ENCODE data around the gene RALGPS1. TPM values are rescaled to one million over a fixed set of nuclear protein-coding genes. Genes with fewer than 3 reads are reported as not detected.

RALGPS1 gene
- polyA plus RNA-seq, 3 donors = 0.60 to 4.6 (median 1.3) TPM

DNA sequence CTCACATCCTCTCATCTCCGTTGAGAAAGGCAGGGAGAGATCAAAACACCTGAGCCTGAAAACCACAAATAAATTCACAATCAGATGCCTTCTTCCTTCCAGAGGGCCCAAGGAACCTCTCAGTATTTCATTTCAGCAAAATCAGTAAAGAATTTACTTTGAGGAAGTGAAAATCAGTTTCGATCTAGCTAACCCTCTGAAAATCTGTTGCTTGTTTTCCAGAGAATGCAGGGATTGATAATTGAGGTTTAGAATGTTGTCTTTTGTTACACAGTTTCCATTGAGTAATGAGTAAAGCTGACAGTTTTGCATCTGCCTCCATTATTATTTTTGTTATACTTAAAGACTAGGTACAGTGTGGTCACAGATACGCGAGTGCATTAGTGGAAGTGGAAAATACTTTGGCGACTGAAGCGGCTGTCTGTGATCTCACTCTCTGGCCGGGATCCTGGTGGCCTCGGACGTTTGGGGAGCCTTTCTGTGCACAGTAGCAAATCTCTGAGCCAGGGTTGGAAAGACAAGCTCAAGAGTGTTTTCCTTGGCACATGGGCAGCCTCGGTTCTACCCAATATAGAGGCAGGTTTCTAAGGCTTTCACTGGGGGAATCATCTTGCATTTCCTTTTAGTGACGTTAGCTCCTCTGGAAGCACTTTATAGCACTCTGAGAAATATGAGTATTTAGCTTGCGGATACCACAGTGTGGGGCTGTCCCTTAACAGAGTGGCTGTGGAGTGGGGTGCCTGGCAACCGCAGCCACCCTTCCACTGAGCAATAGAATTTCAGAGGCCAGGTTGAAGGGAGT lies 240.0 kb downstream of the RALGPS1 start:
- no peaks in the 10 kb centered on the region for H3K79me2 ChIP-seq (ENCODE audit: insufficient read depth, low read length)
- DNase-seq = no peak
- no peaks in the 10 kb centered on the region for H3K36me3 ChIP-seq (replicated peaks in 1 of 2; ENCODE audit: control insufficient read depth in 1 of 2, insufficient read depth in 2 of 2, low read length in 2 of 2)
- H3K27me3 ChIP-seq (ENCODE audit: control insufficient read depth in 2 of 2, insufficient read depth in 2 of 2, low read length in 2 of 2) = peaks cover 0 to 3% of the 10 kb centered on the region in 2 donors
- Mint-ChIP-seq H3K4me1 (peaks cover 12% of the 10 kb centered on the region), H3K36me3 (no peaks in the 10 kb centered on the region), H3K27ac (peak overlapping the region in 1 of 7 donors; percentile 76), H3K4me3 (peak overlapping the region; percentile 52 to 80), H3K9me3 (peaks cover 0 to 3% (median 0%) of the 10 kb centered on the region in 7 donors), H3K27me3 (ENCODE audit: low read depth in 3 of 3) (peaks cover 1 to 31% (median 29%) of the 10 kb centered on the region in 3 donors)
- TF ChIP-seq, protein P1, sequence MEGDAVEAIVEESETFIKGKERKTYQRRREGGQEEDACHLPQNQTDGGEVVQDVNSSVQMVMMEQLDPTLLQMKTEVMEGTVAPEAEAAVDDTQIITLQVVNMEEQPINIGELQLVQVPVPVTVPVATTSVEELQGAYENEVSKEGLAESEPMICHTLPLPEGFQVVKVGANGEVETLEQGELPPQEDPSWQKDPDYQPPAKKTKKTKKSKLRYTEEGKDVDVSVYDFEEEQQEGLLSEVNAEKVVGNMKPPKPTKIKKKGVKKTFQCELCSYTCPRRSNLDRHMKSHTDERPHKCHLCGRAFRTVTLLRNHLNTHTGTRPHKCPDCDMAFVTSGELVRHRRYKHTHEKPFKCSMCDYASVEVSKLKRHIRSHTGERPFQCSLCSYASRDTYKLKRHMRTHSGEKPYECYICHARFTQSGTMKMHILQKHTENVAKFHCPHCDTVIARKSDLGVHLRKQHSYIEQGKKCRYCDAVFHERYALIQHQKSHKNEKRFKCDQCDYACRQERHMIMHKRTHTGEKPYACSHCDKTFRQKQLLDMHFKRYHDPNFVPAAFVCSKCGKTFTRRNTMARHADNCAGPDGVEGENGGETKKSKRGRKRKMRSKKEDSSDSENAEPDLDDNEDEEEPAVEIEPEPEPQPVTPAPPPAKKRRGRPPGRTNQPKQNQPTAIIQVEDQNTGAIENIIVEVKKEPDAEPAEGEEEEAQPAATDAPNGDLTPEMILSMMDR (IDR thresholded peaks at IDR 0.05) = no peak
- no peaks in the 10 kb centered on the region for H3K9me3 ChIP-seq (replicated peaks in 1 of 2; ENCODE audit: control insufficient read depth in 1 of 2, insufficient read depth in 1 of 2, low read length in 2 of 2)
- H4K20me1 ChIP-seq (ENCODE audit: insufficient read depth, low read length) = no peaks in the 10 kb centered on the region
- WGBS (ENCODE audit: insufficient coverage) = 62% methylated on average over 9 of the region's 13 CpGs
- intact Hi-C loops (cut with micrococcal nuclease) = no loop called here
- H3K9ac ChIP-seq (ENCODE audit: insufficient read depth, low read length, poor library complexity, severe bottlenecking) = no peak overlapping the region
- H3K4me3 ChIP-seq (replicated peaks in 1 of 3; ENCODE audit: low read depth in 2 of 3, low read length in 3 of 3) = peak overlapping the region in 1 of 3 experiments; percentile 21
- peak overlapping the region; percentile 23 for H2AFZ ChIP-seq (ENCODE audit: insufficient read depth, low read depth, low read length, poor library complexity, severe bottlenecking)
- H3K4me2 ChIP-seq (replicated peaks; ENCODE audit: extremely low read depth, low read length, poor library complexity, severe bottlenecking) = peak overlapping the region; percentile 41
- no peak overlapping the region for H3K27ac ChIP-seq (ENCODE audit: low read depth in 1 of 2, low read length in 2 of 2)
- peaks cover 4 to 6% of the 10 kb centered on the region in 2 donors for H3K4me1 ChIP-seq (ENCODE audit: control insufficient read depth in 1 of 2, insufficient read depth in 2 of 2, low read length in 2 of 2)

- Histone ChIP-seq H3K9ac (ENCODE audit: insufficient read depth, low read length, poor library complexity, severe bottlenecking) (no peak overlapping the region), H3K27ac (ENCODE audit: low read depth in 1 of 2, low read length in 2 of 2) (no peak overlapping the region), H2AFZ (ENCODE audit: insufficient read depth, low read depth, low read length, poor library complexity, severe bottlenecking) (no peak overlapping the region), H3K36me3 (replicated peaks in 1 of 2; ENCODE audit: control insufficient read depth in 1 of 2, insufficient read depth in 2 of 2, low read length in 2 of 2) (no peaks in the 10 kb centered on the region), H3K9me3 (replicated peaks in 1 of 2; ENCODE audit: control insufficient read depth in 1 of 2, insufficient read depth in 1 of 2, low read length in 2 of 2) (no peaks in the 10 kb centered on the region), H3K27me3 (ENCODE audit: control insufficient read depth in 2 of 2, insufficient read depth in 2 of 2, low read length in 2 of 2) (peaks cover 0 to 3% of the 10 kb centered on the region in 2 donors), H3K4me3 (replicated peaks in 1 of 3; ENCODE audit: low read depth in 2 of 3, low read length in 3 of 3) (no peak overlapping the region), H3K4me1 (ENCODE audit: control insufficient read depth in 1 of 2, insufficient read depth in 2 of 2, low read length in 2 of 2) (peaks cover 4 to 6% of the 10 kb centered on the region in 2 donors), H3K79me2 (ENCODE audit: insufficient read depth, low read length) (no peaks in the 10 kb centered on the region), H3K4me2 (replicated peaks; ENCODE audit: extremely low read depth, low read length, poor library complexity, severe bottlenecking) (no peak overlapping the region), H4K20me1 (ENCODE audit: insufficient read depth, low read length) (no peaks in the 10 kb centered on the region)
- H3K27me3 Mint-ChIP-seq (ENCODE audit: low read depth in 3 of 3) = peaks cover 1 to 31% (median 24%) of the 10 kb centered on the region in 3 donors
- TF ChIP-seq, protein P1 (IDR thresholded peaks at IDR 0.05) = no peak
- peak overlapping the region in 1 of 7 donors; percentile 20 for H3K27ac Mint-ChIP-seq
- peak overlapping the region in 1 of 2 donors; percentile 35 for H3K4me3 Mint-ChIP-seq
- WGBS (ENCODE audit: insufficient coverage) = 93% methylated on average over 3 of the region's 5 CpGs
- intact Hi-C loops (cut with micrococcal nuclease) = no loop called here
- peaks cover 12% of the 10 kb centered on the region for H3K4me1 Mint-ChIP-seq
- DNase-seq = no peak
- no peaks in the 10 kb centered on the region for H3K36me3 Mint-ChIP-seq
- peaks cover 0 to 3% (median 0%) of the 10 kb centered on the region in 7 donors for H3K9me3 Mint-ChIP-seq
These were observed 240.9 kb downstream of the RALGPS1 start for GRCh38 chr9:127155314-127155960.

All from CD14-positive monocyte (primary cell).